Coronary artery (tissue), 2 donors: ENCODE data around the gene GAPT.

Source experiments
- DNase-seq: peaks from one replicate; pipeline ENCODE4 v3.0.0-alpha.2; 2017; ENCODE audit warnings: low spot score
- H3K27ac ChIP-seq, 2 donors: fragments of 200-600 bp; sonication (generic); one replicate each; pipeline ENCODE4 v1.5.1; 2016 to 2019
- H3K4me3 ChIP-seq: fragments of 200-600 bp; sonication (generic); 2 replicates; pipeline ENCODE4 v1.5.1; 2016; ENCODE audit warnings: mild to moderate bottlenecking, moderate library complexity
- TF ChIP-seq, protein P1 (sequence below): fragments of 200-600 bp; sonication (generic); IDR thresholded peaks from one replicate; pipeline ENCODE4 v1.5.1; 2019; ENCODE audit warnings: antibody characterized with exemption

GAPT gene

DNA sequence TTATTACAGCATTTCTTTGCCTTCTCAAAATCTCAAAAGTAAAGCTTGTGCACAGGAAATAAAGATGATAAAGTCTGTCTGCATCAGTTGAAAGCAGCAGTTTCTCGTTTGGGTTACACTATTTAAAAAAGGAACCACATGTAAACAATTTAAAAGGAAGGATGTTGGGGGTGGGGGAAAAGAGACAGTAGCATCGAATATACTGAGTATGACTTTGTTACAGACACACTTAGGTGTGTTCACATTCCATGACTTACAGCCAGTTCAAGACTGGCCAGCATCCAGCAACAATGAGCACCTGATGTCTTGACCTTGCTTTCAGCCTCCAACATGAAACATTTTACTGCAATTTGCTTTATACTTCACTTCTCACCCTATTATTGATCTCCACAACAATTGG, 8.7 kb downstream of the GAPT start:
- Histone ChIP-seq H3K4me3 (no peak overlapping the region), H3K27ac (no peak overlapping the region)
- no peak for DNase-seq
- TF ChIP-seq, protein P1, sequence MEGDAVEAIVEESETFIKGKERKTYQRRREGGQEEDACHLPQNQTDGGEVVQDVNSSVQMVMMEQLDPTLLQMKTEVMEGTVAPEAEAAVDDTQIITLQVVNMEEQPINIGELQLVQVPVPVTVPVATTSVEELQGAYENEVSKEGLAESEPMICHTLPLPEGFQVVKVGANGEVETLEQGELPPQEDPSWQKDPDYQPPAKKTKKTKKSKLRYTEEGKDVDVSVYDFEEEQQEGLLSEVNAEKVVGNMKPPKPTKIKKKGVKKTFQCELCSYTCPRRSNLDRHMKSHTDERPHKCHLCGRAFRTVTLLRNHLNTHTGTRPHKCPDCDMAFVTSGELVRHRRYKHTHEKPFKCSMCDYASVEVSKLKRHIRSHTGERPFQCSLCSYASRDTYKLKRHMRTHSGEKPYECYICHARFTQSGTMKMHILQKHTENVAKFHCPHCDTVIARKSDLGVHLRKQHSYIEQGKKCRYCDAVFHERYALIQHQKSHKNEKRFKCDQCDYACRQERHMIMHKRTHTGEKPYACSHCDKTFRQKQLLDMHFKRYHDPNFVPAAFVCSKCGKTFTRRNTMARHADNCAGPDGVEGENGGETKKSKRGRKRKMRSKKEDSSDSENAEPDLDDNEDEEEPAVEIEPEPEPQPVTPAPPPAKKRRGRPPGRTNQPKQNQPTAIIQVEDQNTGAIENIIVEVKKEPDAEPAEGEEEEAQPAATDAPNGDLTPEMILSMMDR, result no peak

DNA sequence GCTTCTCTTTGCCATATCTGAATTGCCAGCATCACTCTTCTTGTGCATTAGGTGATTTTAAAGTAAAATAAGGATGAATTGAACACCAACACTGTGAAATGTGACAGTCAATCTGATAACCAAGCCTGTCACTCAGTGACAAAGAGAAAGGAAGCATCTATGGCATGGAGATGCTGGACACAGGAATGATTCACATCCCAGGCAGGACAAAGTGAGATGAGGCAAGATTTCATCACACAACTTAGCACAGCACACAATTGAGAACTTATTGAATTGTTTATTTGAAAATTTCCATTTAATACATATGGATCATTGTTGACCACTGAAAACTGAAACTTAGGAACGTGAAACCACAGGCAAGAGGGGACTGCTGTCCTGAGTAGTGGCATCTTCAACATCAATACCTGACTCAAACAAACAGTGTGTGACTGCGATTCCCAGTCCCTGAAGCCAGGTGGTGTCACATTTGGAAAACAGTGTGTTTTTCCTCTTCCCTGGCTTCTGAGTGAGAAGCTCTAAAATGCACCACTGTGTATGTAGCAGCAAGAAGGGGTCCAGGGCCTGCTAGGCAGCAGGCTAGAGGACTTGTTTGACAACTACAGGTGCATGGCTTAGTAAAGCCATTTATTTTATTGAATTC, 10.7 kb downstream of the GAPT start:
- H3K27ac ChIP-seq, result no peak overlapping the region
- DNase-seq, result no peak
- H3K4me3 ChIP-seq, result no peak overlapping the region
- TF ChIP-seq, protein P1, result no peak

DNA sequence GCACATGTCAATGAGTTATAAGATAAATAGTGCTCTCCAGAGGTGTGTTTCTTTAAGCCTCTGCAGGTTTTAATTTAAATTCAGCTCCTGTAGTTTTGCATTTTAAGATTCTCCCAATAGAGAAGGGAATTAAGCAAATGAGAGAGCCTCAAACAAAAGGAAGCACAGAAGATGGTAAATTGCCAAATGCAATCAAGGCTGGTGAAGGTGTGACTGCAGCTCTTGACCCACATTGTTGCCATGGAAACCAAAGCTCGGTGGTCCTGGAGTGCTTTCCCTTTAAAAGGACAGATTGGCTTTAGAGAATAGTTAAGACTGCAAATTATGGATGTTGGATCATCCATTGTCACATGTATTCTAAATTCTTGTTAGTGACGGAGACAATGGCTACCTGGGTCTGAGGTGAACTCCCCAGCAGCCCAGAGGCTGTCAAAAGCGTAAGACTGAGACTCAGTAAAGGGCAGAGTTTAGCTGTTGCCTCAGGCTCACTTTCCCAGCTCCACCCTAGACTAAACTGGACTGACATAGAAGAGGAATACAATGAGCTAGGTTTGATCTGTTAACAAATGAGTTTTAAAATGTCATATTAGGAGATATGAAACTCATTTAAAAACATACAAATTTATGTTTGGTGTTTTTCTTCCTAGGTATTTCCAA, 12.3 kb downstream of the GAPT start:
- TF ChIP-seq, protein P1, result no peak
- DNase-seq, result no peak
- H3K27ac ChIP-seq, result no peak overlapping the region
- no peak overlapping the region for H3K4me3 ChIP-seq

DNA sequence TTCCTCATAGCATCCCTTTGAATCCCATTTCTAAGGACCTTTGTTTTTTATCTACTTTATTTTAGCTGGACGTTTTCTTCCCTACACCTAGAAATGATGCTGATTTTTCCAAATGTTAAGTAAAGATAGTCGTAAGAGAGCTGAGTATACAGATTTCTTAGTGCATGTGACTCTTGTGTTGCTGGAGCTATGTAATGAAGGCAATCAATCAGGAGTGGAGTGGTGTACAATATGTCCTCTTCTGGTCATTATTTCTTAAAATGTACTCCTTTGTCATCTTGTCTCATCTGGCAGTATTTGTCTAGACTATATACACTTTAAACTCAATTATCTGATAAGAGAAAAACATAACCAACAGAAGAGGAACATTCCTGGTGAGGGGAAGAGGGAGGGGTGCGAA, 13.5 kb downstream of the GAPT start:
- Histone ChIP-seq H3K27ac (no peak overlapping the region), H3K4me3 (no peak overlapping the region)
- TF ChIP-seq, protein P1, result no peak
- no peak for DNase-seq

DNA sequence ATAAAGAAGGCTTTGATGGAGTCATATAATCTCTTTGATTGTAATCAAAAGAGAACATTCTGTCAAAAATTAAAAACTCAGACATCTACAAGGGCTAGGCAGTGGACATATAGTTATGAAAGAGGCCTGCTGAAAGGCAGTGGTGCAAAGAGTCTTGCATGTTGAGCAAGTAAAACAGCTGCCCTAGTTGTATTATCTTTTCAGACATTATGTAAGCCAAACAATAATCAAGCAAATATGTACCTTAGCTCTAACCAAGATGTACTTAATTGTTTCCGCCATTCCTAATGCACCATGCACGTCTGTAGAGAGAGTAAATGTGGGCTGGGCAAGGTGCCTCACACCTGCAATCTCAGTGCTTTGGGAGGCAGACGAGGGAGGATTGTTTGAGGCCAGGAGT, 14.3 kb downstream of the GAPT start:
- TF ChIP-seq, protein P1, result no peak
- no peak overlapping the region for H3K4me3 ChIP-seq
- no peak for DNase-seq
- no peak overlapping the region for H3K27ac ChIP-seq

DNA sequence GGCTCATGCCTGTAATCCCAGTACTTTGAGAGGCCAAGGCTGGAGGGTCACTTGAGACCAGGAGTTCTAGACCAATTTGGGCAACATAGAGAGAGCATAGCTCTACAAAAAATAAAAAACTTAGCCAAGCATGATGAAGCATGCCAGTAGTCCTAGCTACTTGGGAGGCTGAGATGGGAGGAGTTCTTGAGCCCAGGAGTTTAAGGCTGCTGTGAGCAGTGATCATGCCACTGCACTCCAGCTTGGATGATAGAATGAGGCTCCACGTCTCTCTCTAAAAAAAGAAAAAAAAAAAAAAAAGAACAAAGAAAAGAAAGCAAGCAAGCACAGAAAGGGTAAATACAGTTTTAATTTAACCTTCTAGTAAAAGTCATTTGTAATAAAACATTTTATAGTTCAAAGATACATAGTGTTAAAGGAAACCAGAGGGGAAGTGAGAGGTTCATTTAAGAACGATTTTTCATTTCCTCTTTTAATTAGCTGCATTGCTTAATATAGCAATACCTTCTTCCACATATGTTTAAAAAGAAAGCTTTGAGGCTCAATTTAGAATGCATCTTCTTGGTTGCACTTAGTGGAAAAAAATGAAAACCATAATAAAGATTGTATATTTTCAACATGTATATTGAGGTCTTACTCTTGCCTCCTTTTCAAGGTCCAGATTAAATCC, 14.9 kb downstream of the GAPT start:
- DNase-seq, result no peak
- TF ChIP-seq, protein P1, result no peak
- H3K27ac ChIP-seq, result no peak overlapping the region

DNA sequence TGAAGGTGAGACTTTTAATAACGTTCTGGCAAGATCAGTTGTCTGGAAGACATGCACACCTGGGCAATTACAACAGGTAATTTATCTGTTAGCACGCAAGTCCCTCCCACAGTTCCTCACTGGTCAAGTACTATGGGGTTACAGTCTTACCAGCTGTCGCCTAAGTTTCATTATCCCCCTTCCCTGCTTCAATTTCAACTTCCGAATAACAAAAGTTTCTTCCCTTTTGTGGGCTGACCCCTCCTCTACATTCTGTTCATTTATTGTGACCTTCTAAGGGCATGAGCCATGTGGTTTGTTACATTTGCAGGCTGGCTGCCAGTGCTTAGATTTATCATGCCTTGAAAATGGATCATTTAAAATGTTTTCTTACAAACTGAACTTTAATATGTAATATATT, 16.5 kb downstream of the GAPT start:
- no peak overlapping the region for H3K27ac ChIP-seq
- no peak overlapping the region for H3K4me3 ChIP-seq
- DNase-seq, result no peak
- TF ChIP-seq, protein P1, result no peak

More for the DNA sequence above, 14.9 kb downstream of the GAPT start:
- no peak overlapping the region for H3K4me3 ChIP-seq
